GM12878 (cell line): ENCODE results near the gene BRF1. TPM values are rescaled to one million over a fixed set of nuclear protein-coding genes. Genes with fewer than 3 reads are reported as not detected.

Experiments
- CHD1 ChIP-seq: IDR thresholded peaks from 2 replicates; pipeline ENCODE4 v1.6.1; 2012; ENCODE audit warnings: low read depth, low read length, improper control_type of control experiment
- CREM ChIP-seq: IDR thresholded peaks from 2 replicates; pipeline ENCODE4 v1.6.1; 2014; ENCODE audit warnings: antibody characterized with exemption, low read depth
- E2F4 ChIP-seq: IDR thresholded peaks from 2 replicates; pipeline ENCODE4 v1.6.1; 2012; ENCODE audit warnings: low read depth, low read length, improper control_type of control experiment
- IKZF2 ChIP-seq, 2 experiments: fragments of 450-650 bp; IDR thresholded peaks; 2 replicates each; pipeline ENCODE4 v1.6.1; 2017; ENCODE audit warnings: mild to moderate bottlenecking in 2 of 2, moderate library complexity in 2 of 2
- JUND ChIP-seq: IDR thresholded peaks from 2 replicates; pipeline ENCODE4 v1.6.1; 2012; ENCODE audit warnings: low read depth, mild to moderate bottlenecking, low read length, improper control_type of control experiment, moderate library complexity
- KLF5 ChIP-seq: fragments of 450-650 bp; IDR thresholded peaks from 2 replicates; pipeline ENCODE4 v1.6.1; 2014; ENCODE audit warnings: mild to moderate bottlenecking; ENCODE audit not compliant: partially characterized antibody
- MTA2 ChIP-seq: fragments of 450-650 bp; IDR thresholded peaks from 2 replicates; pipeline ENCODE4 v1.6.1; 2016; ENCODE audit warnings: low read depth, mild to moderate bottlenecking, moderate library complexity
- MTA3 ChIP-seq: IDR thresholded peaks from 2 replicates; pipeline ENCODE4 v1.6.1; 2012; ENCODE audit warnings: low read length, inconsistent platforms, borderline replicate concordance
- MXI1 ChIP-seq: fragments of 150-350 bp; IDR thresholded peaks from 2 replicates; pipeline ENCODE4 v1.6.1; 2011; ENCODE audit warnings: low read depth, mild to moderate bottlenecking, inconsistent platforms, low read length, improper control_type of control experiment
- SUPT20H ChIP-seq: IDR thresholded peaks from 2 replicates; pipeline ENCODE4 v1.6.1; 2011; ENCODE audit warnings: low read depth, mild to moderate bottlenecking, low read length, moderate library complexity, borderline replicate concordance; ENCODE audit not compliant: control insufficient read depth
- TCF12 ChIP-seq: IDR thresholded peaks from 2 replicates; pipeline ENCODE4 v1.6.1; 2011; ENCODE audit warnings: low read depth, mild to moderate bottlenecking, low read length
- USF2 ChIP-seq: IDR thresholded peaks from 2 replicates; pipeline ENCODE4 v1.6.1; 2011; ENCODE audit warnings: low read depth, low read length, improper control_type of control experiment, borderline replicate concordance
- ZZZ3 ChIP-seq: IDR thresholded peaks from 2 replicates; pipeline ENCODE4 v1.6.1; 2011; ENCODE audit warnings: low read depth; ENCODE audit not compliant: control insufficient read depth, insufficient read length
- polyA plus RNA-seq, 11 experiments: library from polyadenylated mRNA; depleted of rRNA in 4 of 11; unstranded in 6 of 11; stranded (reverse) in 5 of 11; fragments of >200 nt; fragmentation: Nextera tagmentation in 4 of 11; fragmentation: Illumina TruSeq in 1 of 11; extraction: Ambion mirVana in 4 of 11; extraction: Trizol in 1 of 11; gene quantifications; 1 replicate in 1 of 11; 2 replicates in 10 of 11; pipeline versions ENCODE4 v1.2.1 to v1.2.3, GENCODE V29; 2011 to 2016; ENCODE audit warnings: inconsistent platforms in 2 of 11, missing spikeins in 2 of 11, low read depth in 1 of 11
- total RNA-seq, 4 experiments: library from RNA; depleted of rRNA in 3 of 4; stranded (reverse); fragments of >200 nt in 3 of 4; fragmentation: Illumina TruSeq in 1 of 4; extraction: Trizol in 1 of 4; gene quantifications; 2 replicates each; pipeline versions ENCODE4 v1.2.1 to v1.2.3, GENCODE V29; 2013 to 2021
- TF ChIP-seq, protein P1 (sequence below): fragments of 450-650 bp; IDR thresholded peaks from 2 replicates; pipeline ENCODE4 v1.6.1; 2016; ENCODE audit warnings: mild to moderate bottlenecking, moderate library complexity, borderline replicate concordance
- TF ChIP-seq, protein P2 (sequence below): fragments of 450-650 bp; IDR thresholded peaks from 2 replicates; pipeline ENCODE4 v1.6.1; 2017; ENCODE audit warnings: antibody characterized with exemption, mild to moderate bottlenecking, moderate library complexity

BRF1 gene
- total and polyA plus RNA-seq, 10 of the 15 experiments (the other 5 are each of a cell fraction or from before 2014, with no cell fraction given) = 0.21 to 33.5 (median 10.7) TPM

GRCh38 chr14:105159344-105159743 is 141.5 kb downstream of the BRF1 start (continued):
- TF ChIP-seq, protein P1, sequence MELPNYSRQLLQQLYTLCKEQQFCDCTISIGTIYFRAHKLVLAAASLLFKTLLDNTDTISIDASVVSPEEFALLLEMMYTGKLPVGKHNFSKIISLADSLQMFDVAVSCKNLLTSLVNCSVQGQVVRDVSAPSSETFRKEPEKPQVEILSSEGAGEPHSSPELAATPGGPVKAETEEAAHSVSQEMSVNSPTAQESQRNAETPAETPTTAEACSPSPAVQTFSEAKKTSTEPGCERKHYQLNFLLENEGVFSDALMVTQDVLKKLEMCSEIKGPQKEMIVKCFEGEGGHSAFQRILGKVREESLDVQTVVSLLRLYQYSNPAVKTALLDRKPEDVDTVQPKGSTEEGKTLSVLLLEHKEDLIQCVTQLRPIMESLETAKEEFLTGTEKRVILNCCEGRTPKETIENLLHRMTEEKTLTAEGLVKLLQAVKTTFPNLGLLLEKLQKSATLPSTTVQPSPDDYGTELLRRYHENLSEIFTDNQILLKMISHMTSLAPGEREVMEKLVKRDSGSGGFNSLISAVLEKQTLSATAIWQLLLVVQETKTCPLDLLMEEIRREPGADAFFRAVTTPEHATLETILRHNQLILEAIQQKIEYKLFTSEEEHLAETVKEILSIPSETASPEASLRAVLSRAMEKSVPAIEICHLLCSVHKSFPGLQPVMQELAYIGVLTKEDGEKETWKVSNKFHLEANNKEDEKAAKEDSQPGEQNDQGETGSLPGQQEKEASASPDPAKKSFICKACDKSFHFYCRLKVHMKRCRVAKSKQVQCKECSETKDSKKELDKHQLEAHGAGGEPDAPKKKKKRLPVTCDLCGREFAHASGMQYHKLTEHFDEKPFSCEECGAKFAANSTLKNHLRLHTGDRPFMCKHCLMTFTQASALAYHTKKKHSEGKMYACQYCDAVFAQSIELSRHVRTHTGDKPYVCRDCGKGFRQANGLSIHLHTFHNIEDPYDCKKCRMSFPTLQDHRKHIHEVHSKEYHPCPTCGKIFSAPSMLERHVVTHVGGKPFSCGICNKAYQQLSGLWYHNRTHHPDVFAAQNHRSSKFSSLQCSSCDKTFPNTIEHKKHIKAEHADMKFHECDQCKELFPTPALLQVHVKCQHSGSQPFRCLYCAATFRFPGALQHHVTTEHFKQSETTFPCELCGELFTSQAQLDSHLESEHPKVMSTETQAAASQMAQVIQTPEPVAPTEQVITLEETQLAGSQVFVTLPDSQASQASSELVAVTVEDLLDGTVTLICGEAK = no peak
- TF ChIP-seq MTA3 = no peak
- no peak for TF ChIP-seq CREM
- TF ChIP-seq, protein P2, sequence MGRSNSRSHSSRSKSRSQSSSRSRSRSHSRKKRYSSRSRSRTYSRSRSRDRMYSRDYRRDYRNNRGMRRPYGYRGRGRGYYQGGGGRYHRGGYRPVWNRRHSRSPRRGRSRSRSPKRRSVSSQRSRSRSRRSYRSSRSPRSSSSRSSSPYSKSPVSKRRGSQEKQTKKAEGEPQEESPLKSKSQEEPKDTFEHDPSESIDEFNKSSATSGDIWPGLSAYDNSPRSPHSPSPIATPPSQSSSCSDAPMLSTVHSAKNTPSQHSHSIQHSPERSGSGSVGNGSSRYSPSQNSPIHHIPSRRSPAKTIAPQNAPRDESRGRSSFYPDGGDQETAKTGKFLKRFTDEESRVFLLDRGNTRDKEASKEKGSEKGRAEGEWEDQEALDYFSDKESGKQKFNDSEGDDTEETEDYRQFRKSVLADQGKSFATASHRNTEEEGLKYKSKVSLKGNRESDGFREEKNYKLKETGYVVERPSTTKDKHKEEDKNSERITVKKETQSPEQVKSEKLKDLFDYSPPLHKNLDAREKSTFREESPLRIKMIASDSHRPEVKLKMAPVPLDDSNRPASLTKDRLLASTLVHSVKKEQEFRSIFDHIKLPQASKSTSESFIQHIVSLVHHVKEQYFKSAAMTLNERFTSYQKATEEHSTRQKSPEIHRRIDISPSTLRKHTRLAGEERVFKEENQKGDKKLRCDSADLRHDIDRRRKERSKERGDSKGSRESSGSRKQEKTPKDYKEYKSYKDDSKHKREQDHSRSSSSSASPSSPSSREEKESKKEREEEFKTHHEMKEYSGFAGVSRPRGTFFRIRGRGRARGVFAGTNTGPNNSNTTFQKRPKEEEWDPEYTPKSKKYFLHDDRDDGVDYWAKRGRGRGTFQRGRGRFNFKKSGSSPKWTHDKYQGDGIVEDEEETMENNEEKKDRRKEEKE = no peak
- no peak for TF ChIP-seq USF2
- TF ChIP-seq TCF12 = no peak
- TF ChIP-seq IKZF2 (IDR thresholded peaks at IDR 0.05) = no peak
- no peak for TF ChIP-seq SUPT20H
- no peak for TF ChIP-seq MXI1
- no peak for TF ChIP-seq E2F4
- no peak for TF ChIP-seq JUND
- TF ChIP-seq CHD1 = no peak
- TF ChIP-seq MTA2 = no peak
- no peak for TF ChIP-seq KLF5
- no peak for TF ChIP-seq ZZZ3
